ENCODE measurements around the gene CNTN5.

DNA sequence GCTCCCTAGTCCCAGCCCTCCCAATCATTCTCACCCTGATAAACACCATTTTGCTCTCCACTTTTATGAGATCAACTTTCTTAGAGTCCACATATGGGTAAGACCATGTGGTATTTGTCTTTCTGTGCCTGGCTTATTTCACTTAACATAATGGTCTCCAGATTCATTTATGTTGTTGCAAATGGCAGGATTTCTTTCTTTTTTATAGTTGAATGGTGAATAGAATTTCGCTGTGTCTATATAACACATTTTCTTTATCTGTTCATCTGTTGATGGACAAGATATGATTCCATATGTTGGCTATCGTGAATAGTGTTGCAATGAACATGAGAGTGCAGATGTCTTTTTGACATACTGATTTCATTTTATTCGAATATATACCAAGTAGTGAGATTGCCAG, 1298.9 kb downstream of the CNTN5 start:
- TF ChIP-seq, protein P1, sequence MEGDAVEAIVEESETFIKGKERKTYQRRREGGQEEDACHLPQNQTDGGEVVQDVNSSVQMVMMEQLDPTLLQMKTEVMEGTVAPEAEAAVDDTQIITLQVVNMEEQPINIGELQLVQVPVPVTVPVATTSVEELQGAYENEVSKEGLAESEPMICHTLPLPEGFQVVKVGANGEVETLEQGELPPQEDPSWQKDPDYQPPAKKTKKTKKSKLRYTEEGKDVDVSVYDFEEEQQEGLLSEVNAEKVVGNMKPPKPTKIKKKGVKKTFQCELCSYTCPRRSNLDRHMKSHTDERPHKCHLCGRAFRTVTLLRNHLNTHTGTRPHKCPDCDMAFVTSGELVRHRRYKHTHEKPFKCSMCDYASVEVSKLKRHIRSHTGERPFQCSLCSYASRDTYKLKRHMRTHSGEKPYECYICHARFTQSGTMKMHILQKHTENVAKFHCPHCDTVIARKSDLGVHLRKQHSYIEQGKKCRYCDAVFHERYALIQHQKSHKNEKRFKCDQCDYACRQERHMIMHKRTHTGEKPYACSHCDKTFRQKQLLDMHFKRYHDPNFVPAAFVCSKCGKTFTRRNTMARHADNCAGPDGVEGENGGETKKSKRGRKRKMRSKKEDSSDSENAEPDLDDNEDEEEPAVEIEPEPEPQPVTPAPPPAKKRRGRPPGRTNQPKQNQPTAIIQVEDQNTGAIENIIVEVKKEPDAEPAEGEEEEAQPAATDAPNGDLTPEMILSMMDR (IDR thresholded peaks at IDR 0.05) = no peak
- no peak for TF ChIP-seq POLR2A (IDR thresholded peaks at IDR 0.05)

Measured in esophagus squamous epithelium (tissue), 4 donors.